ENCODE data around the gene PROK1.

GRCh38 chr1:110506541-110506940 is 55.6 kb downstream of the PROK1 start:
- TF ChIP-seq, protein P1, sequence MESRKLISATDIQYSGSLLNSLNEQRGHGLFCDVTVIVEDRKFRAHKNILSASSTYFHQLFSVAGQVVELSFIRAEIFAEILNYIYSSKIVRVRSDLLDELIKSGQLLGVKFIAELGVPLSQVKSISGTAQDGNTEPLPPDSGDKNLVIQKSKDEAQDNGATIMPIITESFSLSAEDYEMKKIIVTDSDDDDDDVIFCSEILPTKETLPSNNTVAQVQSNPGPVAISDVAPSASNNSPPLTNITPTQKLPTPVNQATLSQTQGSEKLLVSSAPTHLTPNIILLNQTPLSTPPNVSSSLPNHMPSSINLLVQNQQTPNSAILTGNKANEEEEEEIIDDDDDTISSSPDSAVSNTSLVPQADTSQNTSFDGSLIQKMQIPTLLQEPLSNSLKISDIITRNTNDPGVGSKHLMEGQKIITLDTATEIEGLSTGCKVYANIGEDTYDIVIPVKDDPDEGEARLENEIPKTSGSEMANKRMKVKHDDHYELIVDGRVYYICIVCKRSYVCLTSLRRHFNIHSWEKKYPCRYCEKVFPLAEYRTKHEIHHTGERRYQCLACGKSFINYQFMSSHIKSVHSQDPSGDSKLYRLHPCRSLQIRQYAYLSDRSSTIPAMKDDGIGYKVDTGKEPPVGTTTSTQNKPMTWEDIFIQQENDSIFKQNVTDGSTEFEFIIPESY (IDR thresholded peaks at IDR 0.05; ENCODE audit: borderline replicate concordance, low read depth) = no peak
- no peak for TF ChIP-seq GABPA (IDR thresholded peaks at IDR 0.05; ENCODE audit: low read depth)
- TF ChIP-seq, protein P2, sequence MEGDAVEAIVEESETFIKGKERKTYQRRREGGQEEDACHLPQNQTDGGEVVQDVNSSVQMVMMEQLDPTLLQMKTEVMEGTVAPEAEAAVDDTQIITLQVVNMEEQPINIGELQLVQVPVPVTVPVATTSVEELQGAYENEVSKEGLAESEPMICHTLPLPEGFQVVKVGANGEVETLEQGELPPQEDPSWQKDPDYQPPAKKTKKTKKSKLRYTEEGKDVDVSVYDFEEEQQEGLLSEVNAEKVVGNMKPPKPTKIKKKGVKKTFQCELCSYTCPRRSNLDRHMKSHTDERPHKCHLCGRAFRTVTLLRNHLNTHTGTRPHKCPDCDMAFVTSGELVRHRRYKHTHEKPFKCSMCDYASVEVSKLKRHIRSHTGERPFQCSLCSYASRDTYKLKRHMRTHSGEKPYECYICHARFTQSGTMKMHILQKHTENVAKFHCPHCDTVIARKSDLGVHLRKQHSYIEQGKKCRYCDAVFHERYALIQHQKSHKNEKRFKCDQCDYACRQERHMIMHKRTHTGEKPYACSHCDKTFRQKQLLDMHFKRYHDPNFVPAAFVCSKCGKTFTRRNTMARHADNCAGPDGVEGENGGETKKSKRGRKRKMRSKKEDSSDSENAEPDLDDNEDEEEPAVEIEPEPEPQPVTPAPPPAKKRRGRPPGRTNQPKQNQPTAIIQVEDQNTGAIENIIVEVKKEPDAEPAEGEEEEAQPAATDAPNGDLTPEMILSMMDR (IDR thresholded peaks at IDR 0.05) = no peak
- TF ChIP-seq, protein P3, sequence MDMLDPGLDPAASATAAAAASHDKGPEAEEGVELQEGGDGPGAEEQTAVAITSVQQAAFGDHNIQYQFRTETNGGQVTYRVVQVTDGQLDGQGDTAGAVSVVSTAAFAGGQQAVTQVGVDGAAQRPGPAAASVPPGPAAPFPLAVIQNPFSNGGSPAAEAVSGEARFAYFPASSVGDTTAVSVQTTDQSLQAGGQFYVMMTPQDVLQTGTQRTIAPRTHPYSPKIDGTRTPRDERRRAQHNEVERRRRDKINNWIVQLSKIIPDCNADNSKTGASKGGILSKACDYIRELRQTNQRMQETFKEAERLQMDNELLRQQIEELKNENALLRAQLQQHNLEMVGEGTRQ (IDR thresholded peaks at IDR 0.05; ENCODE audit: borderline replicate concordance, low read depth, low read length) = no peak
- no peak for TF ChIP-seq RFX5 (IDR thresholded peaks at IDR 0.05; ENCODE audit: low read length)
- no peak for TF ChIP-seq EP300 (IDR thresholded peaks at IDR 0.05; ENCODE audit: borderline replicate concordance in 1 of 2, low read depth in 1 of 2, low read length in 1 of 2)
- TF ChIP-seq, protein P4, sequence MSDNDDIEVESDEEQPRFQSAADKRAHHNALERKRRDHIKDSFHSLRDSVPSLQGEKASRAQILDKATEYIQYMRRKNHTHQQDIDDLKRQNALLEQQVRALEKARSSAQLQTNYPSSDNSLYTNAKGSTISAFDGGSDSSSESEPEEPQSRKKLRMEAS (IDR thresholded peaks at IDR 0.05; ENCODE audit: low read depth) = no peak
